ENCODE measurements around the gene ACAA1.
"Not testable (repeated sequence)": the region's sequence is repeated elsewhere in the genome, so short reads cannot be mapped to it uniquely, and the experiment has no call there.

Gene ACAA1

GRCh38 chr3:38100498-38100897 lies 36.4 kb downstream of the ACAA1 start:
- no peak for DNase-seq

- DNase-seq, result no peak
These were observed 37.4 kb downstream of the ACAA1 start for GRCh38 chr3:38099518-38099917.

- no peak for DNase-seq
These were observed 38.6 kb downstream of the ACAA1 start for GRCh38 chr3:38098376-38098723.

DNA sequence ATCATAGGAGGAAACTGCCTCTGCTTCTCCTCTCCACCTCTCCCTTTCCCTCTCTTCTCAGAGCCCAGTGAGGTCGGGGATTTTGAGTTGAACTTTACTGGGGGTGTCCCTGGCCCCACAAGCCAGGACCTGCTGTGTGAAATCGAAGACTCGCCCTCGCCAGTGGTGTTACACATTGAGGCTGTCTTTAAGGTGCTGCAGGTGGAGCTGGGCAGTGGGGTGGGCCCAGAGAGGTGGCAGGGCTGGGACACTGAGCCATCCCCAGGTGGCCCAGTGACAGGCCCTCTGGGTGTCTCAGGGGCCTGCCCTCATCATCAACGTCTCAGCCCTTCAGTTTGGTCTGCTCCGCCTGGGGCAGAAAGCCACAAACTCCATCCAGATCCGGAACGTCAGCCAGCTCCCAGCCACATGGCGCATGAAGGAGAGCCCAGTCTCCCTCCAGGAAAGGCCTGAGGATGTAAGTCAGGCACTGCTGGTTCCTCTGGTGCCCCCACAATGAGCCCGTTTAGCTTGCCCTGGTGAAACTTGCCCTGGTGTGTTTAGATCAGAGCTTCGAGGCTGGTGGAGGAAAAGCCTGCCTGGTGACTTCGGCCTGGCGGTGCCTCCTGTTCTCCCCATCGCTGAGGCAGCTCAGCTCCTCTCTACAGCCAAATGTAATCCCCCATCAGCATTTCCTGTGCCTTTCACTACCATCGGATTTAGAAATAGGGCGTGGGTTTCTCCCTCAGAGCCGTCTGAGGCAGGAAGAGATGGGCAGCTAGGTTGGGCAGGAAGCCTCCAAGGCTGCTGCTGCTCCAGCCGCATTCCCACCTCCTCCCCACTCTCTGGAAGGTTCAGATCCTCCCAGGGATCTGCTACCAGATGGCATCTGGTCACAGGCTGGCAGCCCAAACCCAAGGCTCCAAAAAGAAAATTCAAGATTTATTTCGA lies 39.2 kb downstream of the ACAA1 start:
- DNase-seq, result no peak

GRCh38 chr3:38095669-38096483 lies 41.1 kb downstream of the ACAA1 start:
- DNase-seq, result no peak

GRCh38 chr3:38094999-38095398 lies 41.9 kb downstream of the ACAA1 start:
- DNase-seq, result no peak

DNA sequence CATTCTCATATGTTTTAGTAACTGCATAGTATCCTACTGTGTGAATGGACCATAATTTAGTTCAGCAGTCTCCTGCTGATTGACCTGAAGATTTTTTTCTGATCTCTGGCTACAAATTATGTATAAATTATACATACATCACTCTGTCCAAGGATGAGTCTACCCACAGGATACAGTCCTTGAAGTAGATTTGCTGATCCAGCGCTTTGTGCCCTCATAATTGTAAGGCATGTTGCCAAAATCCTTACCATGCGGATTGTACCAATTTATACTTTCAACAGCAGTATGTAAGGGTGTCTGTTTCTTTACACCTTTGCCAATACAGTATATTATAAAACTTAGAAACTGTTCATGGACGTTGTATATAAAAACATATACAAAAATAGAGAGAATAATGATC lies 46.5 kb downstream of the ACAA1 start:
- no peak for DNase-seq

GRCh38 chr3:38089163-38089562 lies 47.8 kb downstream of the ACAA1 start:
- DNase-seq, result no peak

DNA sequence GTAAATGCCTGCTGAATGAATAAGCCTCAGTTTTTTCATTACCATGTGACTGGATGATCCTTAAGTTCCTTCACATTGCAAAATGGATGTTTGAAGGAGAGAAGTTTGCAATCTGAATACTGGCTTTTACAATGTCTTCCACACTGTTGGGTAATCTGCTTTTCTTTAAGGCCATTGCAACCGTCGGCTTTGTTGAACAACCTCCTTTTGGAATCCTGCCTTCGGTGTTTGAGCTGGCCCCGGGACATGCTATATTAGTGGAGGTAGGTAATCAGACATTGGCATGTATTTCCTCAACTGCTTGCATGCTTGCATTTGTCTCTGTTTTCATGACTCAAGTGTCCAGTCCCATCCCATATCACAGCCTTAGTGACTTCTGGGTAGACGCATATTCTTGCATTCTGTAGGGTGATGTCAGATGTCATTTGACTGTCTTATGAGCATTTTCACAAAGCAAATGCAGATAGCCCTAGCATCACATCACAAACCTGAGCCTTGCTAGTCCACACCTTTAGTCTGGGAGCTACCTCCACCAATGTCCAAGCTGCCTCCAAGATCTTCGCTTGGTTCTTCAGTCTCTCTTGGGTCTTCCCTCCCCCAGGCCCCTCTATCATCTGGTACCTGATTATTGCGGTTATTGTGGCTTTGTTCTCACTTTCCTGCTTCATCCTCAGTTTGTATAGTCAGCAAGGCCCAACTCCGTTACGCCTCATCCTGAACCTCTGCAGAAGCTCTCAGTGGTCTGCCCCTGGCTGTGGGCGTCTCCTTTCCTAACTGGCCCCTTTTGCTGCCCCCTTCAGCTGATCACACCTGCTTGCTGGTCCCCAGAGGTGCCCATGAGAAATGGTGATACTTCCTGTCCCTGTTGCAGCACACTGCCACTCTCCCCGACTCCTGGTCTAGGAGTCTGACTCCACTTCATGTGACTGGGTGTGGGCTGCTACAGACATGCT lies 48.5 kb downstream of the ACAA1 start:
- DNase-seq, result no peak

DNA sequence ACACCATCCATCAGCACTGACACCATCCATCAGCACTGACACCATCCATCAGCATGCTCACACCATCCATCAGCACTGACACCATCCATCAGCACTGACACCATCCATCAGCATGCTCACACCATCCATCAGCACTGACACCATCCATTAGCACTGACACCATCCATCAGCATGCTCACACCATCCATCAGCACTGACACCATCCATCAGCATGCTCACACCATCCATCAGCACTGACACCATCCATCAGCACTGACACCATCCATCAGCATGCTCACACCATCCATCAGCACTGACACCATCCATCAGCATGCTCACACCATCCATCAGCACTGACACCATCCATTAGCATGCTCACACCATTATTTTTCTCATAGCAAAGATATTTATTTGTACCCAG lies 49.6 kb downstream of the ACAA1 start:
- DNase-seq, result not testable (repeated sequence)

- no peak for DNase-seq
These were observed 50.4 kb downstream of the ACAA1 start for GRCh38 chr3:38086496-38086895.

GRCh38 chr3:38085943-38086324 lies 51.0 kb downstream of the ACAA1 start:
- no peak for DNase-seq

DNA sequence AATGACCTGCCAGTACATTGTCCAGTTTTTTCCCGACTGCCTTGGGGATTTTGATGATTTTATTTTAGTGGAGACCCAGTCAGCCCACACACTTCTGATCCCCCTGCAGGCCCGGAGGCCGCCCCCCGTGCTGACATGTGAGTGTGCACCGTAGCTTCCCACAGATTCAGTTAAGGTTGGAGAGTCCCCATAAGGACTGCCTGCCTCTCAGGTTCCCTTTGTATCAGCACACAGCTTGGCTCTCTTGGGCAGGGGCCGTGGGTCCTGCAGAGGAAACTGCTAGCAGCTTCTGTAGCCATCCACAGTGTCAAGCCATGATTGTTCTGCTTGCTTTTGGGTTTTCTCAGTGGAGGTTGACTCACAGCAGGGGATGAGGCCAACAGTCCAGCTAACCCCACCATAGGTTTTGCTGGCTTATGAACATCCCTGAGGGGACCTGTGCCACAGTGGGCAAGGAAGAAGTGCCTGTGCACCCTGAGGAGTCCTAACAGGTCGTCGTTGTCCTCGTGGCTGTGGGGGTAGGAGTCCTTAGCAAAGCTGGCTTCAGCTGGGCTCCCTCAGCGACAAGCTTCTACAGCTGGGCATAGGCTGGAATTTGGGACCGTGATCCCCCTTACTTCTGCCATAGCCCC lies 51.5 kb downstream of the ACAA1 start:
- DNase-seq, result no peak

- no peak for DNase-seq
These were observed 52.3 kb downstream of the ACAA1 start for GRCh38 chr3:38084334-38085310.

DNA sequence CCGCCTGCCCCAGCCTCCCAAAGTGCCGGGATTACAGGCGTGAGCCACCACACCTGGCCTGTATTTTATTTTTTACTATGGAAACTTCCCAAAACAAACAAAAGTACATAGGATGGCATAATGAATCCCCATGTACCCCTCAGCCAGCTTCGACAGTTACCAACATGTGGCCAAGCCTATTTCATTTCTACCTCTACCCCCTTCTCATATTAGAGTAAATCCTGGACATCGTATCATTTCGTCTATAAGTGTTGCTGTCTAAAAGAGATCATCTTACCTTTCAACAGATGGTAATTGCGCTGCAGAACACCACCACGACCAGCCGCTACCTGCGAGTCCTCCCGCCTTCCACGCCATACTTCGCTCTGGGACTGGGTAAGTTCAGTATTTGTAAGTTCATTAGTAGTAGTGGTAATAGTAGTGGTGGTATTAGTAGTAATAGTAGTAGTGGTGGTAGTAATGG lies 53.0 kb downstream of the ACAA1 start:
- no peak for DNase-seq

DNA sequence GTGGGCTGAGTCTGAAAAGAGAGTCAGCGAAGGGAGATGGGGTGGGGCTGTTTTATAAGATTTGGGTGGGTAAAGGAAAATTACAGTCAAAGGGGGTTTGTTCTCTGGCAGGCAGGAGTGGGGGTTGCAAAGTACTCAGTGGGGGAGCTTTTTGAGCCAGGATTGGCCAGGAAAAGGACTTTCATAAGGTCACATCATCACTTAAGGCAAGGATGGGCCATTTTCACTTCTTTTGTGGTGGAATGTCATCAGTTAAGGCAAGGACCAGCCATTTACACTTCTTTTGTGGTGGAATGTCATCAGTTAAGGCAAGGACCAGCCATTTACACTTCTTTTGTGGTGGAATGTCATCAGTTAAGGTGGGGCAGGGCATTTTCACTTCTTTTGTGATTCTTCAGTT lies 53.7 kb downstream of the ACAA1 start:
- not testable (repeated sequence) for DNase-seq

GRCh38 chr3:38082296-38082695 lies 54.6 kb downstream of the ACAA1 start:
- not testable (repeated sequence) for DNase-seq

DNA sequence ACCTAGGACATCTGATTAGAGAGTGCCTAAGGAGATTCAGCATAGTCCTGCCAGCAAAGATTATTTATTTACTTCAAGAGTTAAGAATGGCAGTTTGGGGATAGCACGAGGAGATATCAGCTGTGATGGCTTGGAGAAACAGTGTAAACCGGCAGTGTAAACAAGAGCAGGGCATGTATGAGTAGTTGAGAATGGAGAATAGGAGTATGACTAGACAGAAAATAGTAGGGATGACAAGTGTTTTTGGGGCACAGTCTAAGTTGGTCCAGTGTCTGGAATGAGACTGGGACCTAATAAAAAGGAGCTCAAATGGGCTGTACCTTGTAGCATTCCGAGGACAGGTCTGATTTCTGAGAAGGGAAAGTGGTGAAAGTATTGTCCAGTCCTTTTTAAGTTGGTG lies 59.9 kb downstream of the ACAA1 start:
- DNase-seq, result not testable (repeated sequence)
